GM18867 (cell line): ENCODE results near the gene EDEM1.
"Not testable (repeated sequence)": the region's sequence is repeated elsewhere in the genome, so short reads cannot be mapped to it uniquely, and the experiment has no call there.

Source experiments
- ATAC-seq: cut with Tn5 transposase; IDR thresholded peaks from one replicate; pipeline ENCODE4 v1.9.1; 2021; ENCODE audit warnings: mild to moderate bottlenecking, moderate library complexity; ENCODE audit not compliant: unreplicated experiment

Gene EDEM1

DNA sequence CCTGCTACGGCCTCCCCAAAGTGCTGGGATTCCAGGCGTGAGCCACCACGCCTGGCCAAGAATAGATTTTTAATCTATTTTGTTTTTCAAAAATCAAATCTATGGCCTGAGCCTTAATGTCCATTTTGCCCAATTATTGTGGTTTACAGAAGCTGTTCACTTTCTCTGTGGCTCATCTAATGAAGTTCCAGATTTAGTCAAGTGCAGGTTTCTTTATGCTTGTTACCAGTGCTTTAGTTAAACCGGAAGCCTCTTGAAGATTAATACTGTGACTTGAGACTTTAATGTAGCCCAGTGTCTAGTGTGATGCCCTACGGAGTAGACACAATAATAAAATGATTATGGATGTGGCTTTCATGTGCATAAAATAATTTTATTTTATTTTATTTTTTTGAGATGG lies 16.5 kb upstream of the EDEM1 start:
- ATAC-seq: no peak

GRCh38 chr3:5172018-5172417 lies 15.5 kb upstream of the EDEM1 start:
- ATAC-seq: no peak

DNA sequence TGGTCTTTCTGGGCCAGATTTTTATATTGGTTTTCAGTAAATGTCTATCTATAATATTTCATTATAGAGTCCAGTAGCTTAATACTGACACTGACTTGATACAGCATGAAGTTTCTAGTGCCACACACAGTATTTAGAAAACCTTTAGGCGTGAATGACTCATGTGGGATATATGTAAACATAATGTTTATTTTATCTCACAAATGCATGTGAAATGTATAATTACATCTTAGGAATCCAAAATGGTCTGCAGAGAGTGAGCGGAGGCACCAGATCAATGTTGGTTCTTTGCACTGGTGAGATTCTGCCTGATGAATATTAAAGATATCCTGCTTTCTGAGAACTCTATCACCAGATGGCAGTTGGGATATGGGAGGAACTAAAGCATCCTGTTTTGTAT lies 8.5 kb upstream of the EDEM1 start:
- ATAC-seq: not testable (repeated sequence)

GRCh38 chr3:5181469-5182141 lies 5.9 kb upstream of the EDEM1 start:
- ATAC-seq: peak; percentile 66

GRCh38 chr3:5183714-5184113 lies 3.8 kb upstream of the EDEM1 start:
- ATAC-seq: not testable (repeated sequence)

- no peak for ATAC-seq
Observed at GRCh38 chr3:5184499-5184898, 3.0 kb upstream of the EDEM1 start.

- ATAC-seq: no peak
Observed at GRCh38 chr3:5185093-5185673, 2.3 kb upstream of the EDEM1 start.

DNA sequence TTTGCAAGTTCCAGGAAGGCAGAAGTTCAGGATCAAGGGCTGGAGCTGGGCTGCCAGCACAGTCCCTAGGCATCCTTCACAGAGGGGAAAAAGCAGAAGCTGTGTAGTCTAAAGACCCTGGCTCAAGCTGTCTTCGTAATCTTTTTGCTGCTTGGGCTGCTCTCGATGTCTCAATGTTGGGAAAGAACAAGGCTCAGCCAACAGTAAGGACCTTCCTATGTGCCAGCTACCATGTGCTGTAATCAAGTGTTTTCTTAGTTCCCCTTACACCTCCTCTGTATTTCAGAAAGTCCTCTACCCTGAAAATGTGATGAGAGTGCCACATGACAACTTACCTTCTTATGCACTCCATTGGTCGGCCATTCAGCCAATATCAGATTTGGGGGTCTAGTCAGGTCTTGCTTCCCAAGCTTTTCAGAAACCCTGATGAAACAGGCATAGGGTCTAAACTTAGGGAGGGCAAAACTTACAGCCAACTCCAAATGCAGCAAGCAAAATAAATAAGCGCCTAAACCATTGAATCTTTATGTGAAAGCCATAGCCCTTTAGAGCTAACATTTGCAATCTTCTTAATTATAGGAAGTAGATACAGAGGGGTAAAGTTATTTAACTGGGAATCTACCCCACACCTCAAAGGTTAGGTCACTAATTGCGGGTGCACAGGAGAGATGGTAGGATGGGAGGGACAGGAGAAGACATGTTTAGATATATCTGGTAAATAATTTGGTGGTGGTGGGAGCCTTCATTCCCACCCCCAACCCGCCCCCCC lies 1.2 kb upstream of the EDEM1 start:
- ATAC-seq: peak; percentile 20

DNA sequence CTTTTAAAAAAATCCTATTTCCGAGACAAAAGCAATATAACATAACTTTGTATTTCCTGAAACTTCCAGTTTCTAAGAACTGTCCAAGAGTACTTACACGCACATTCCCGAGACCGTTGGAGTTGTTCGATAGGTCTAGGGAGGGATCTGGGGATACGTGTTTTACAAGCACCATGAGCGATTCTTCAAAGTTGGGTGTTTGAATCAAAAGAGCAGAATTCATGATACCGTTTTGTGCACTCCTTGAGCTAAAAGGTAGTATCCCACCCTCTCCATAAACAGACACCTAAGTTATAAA lies 700 bp upstream of the EDEM1 start:
- no peak for ATAC-seq

GRCh38 chr3:5187920-5188418 lies 462 bp downstream of the EDEM1 start:
- peak; percentile 23 for ATAC-seq

GRCh38 chr3:5188419-5189221 lies 1.1 kb downstream of the EDEM1 start:
- no peak for ATAC-seq

DNA sequence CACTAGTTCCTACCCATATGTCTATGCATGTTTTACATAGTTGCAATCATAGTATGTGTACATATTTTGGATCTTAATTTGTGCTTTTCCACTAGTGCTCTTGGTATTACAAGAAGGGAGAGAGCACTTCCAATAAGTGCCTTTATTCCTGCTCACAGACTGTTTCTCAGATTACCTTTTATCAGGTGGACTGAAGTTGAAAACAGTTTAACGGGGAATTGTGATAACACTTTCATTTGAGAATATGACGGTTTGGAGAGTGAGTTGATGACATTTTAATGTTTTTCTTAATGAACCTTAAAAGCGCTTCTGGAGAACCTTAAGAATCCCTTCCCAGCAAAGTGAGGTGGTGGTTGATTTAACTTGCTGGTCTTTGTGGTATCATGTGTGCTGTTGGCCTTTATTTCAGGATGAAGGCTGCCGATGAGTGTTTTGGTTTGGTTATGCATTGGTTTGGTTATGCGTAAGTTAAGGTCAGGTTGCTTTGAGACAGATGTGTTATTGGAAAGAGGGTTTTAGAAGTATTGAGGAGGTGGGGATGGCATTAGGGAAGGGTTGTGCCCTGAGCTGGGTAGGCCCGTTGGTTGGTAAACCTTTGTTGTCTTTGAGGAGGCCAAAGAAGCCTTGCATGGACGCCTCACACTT lies 2.8 kb downstream of the EDEM1 start:
- no peak for ATAC-seq

- no peak for ATAC-seq
Observed at GRCh38 chr3:5191555-5192304, 4.2 kb downstream of the EDEM1 start.

- ATAC-seq: no peak
Observed at GRCh38 chr3:5192571-5193365, 5.3 kb downstream of the EDEM1 start.

DNA sequence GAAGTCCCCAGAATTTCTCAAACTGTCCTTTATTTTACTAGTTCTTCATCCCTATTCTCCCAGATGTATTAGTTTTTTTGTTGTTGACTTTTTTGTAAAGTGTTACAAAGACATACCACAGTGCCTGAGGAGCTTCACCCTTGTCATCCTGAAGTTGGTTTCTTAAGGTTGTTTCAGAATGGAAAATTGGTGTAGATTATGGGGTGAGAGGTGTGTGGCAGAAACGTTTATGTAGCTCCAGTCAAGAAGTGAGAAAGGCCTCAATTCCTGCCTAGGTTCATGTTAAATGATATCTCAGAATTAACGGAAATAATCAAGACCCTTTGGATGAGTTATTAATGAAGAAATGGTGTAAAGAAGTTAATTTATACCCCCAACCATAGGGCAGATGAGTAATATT lies 6.8 kb downstream of the EDEM1 start:
- ATAC-seq: no peak

GRCh38 chr3:5194801-5195509 lies 7.4 kb downstream of the EDEM1 start:
- peak; percentile 42 for ATAC-seq

GRCh38 chr3:5195605-5196004 lies 8.1 kb downstream of the EDEM1 start:
- ATAC-seq: no peak

DNA sequence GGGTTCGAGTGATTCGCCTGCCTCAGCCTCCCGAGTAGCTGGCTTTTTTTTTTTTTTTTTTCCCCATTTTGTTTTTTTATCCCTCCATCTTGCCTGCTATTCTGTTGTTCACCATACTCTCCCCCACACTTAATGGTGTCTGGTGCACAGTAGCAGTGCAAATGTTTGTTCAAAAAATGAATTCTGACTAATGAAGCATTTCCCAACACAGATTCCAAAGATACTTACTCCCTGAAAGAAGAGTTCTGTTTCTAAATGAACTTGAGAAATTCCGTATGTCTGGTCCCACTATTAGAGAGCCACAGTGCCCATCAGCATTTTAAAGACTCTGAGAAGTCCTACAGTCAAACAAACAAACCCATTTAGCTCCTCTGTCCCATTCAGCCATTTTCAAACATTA lies 9.5 kb downstream of the EDEM1 start:
- no peak for ATAC-seq
